Activated naive CD4-positive, alpha-beta T cell treated with anti-CD3 and anti-CD28 coated beads, Interleukin-2, amount 50 U/mL, for 72 hours (primary cell): ENCODE results near the gene SHC2. TPM values are rescaled to one million over a fixed set of nuclear protein-coding genes. Genes with fewer than 3 reads are reported as not detected.

ENCODE experiments used
- ATAC-seq, 2 donors: fragments of 150-1000 bp; cut with Tn5 transposase; 2 replicates each; pipeline ENCODE4 v1.10.0; 2021; ENCODE audit warnings: mild to moderate bottlenecking in 2 of 2, moderate library complexity in 2 of 2
- DNase-seq, 2 donors: peaks; one replicate each; pipeline ENCODE4 v3.0.0; 2021 to 2022; ENCODE audit warnings: low spot score in 2 of 2
- H3K27ac Mint-ChIP-seq, 2 donors: one replicate each; pipeline ENCODE4 v1.8.0; 2022; ENCODE audit warnings: mild to moderate bottlenecking in 2 of 2, mixed read lengths in 2 of 2
- H3K36me3 Mint-ChIP-seq, 2 donors: one replicate each; pipeline ENCODE4 v1.8.0; 2022; ENCODE audit warnings: mixed read lengths in 2 of 2
- H3K9me3 Mint-ChIP-seq, 2 donors: one replicate each; pipeline ENCODE4 v1.8.0; 2022; ENCODE audit warnings: mixed read lengths in 2 of 2
- total RNA-seq, 2 donors: library from RNA; stranded (reverse); gene quantifications; one replicate each; pipeline ENCODE4 v1.2.3, GENCODE V29; 2022

Gene SHC2
- total RNA-seq, 2 donors from 2014 or later: not detected

DNA sequence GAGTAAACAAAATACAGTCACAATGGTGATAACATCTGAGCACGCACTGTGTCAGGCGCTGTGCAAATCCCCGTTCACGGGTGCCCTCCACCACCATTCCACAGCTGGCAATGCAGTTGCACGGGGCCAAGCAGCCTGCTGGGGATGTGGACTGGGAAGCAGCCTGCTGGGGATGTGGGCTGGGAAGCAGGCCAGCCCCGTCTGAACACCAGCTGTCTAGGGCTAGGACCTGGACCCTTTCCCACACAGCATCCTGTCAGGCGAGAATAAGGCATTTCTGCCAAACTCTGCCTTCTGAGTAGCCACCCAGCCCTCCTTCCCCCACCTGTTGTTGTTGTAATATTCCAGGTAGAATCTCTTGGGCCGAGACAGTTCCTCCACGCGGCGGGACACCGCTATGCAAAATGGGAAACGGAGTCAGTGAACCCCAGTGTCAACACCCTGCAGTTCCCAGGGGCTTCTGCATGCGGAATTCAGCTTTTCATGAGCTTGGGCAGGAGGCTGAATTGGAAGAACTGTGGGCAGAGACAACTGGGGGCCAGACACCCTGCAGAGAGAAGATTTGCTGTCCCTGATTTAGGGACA, 88.4 kb downstream of the SHC2 start:
- H3K36me3 Mint-ChIP-seq: no peaks in the 10 kb centered on the region
- H3K27ac Mint-ChIP-seq: no peak overlapping the region
- no peaks in the 10 kb centered on the region for H3K9me3 Mint-ChIP-seq
- ATAC-seq (no peak), DNase-seq (peak in 1 of 2 donors; percentile 37)

- ATAC-seq (no peak), DNase-seq (peak in 1 of 2 donors; percentile 35)
- Mint-ChIP-seq H3K36me3 (no peaks in the 10 kb centered on the region), H3K27ac (no peak overlapping the region), H3K9me3 (no peaks in the 10 kb centered on the region)
Measured at GRCh38 chr19:371501-372168, 89.2 kb downstream of the SHC2 start.

- ATAC-seq: no peak
- DNase-seq: peak in 1 of 2 donors; percentile 39
- Mint-ChIP-seq H3K9me3 (no peaks in the 10 kb centered on the region), H3K36me3 (no peaks in the 10 kb centered on the region), H3K27ac (no peak overlapping the region)
Measured at GRCh38 chr19:370641-371330, 90.0 kb downstream of the SHC2 start.

- ATAC-seq (no peak), DNase-seq (peak in 1 of 2 donors; percentile 21)
- Mint-ChIP-seq H3K27ac (no peak overlapping the region), H3K36me3 (no peaks in the 10 kb centered on the region), H3K9me3 (no peaks in the 10 kb centered on the region)
Measured at GRCh38 chr19:369876-370275, 91.0 kb downstream of the SHC2 start.

- ATAC-seq: no peak
- Mint-ChIP-seq H3K9me3 (no peaks in the 10 kb centered on the region), H3K36me3 (no peaks in the 10 kb centered on the region), H3K27ac (no peak overlapping the region)
- DNase-seq: peak in 1 of 2 donors; percentile 31
Measured at GRCh38 chr19:369256-369655, 91.6 kb downstream of the SHC2 start.

DNA sequence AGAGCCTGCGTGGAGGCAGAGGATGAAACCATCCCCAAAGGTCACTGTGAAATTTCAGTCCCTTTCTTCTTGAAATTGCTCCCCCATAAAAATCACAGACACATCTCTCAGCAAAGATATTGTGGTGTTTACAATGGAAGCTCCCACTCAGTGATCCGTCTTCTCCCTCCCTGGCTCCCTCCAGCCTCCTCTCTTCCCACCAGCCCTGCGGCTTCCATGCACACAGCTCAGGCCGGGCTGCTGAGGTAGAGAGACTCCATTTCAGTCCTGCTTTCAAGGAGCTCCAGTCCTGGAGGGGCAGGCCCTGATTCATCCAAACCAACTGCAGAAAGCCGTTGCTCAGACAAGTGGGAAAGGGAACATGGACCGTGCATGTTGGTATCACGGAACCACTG, 92.2 kb downstream of the SHC2 start:
- no peak for ATAC-seq
- H3K9me3 Mint-ChIP-seq: no peaks in the 10 kb centered on the region
- no peaks in the 10 kb centered on the region for H3K36me3 Mint-ChIP-seq
- DNase-seq: no peak
- H3K27ac Mint-ChIP-seq: no peak overlapping the region

DNA sequence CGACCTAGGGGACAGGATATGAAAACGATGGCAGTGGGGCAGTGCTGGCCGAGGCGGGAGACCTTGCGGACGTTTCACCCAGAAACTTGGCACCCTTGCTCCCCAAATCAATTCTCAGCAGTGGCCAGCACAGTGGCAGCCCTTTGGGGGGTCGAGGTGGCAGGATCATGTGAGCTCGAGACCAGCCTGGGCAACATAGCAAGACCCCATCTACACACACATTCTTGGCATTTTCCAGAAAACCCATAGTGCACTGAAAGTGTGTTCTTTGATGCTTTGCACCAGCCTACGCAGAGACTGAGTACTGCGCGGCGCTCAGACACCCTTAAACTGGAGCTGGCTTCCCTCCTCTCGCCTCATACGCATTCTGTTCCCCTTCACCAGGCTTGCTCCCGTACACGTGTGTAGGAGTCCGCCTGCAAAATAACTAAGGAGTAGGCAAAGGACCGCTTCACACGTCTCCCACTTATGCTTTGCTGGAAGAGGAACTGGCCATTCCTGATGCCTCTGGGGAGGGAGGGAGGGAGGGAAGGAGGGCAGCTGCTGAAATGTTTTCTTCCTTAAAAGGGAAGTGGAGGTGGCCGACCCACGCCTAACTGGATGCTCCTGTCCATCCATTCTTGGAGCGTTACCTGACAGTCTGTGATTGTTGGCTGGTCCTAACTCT, 92.7 kb downstream of the SHC2 start:
- DNase-seq: peak in 1 of 2 donors; percentile 42
- Mint-ChIP-seq H3K36me3 (no peaks in the 10 kb centered on the region), H3K27ac (no peak overlapping the region), H3K9me3 (no peaks in the 10 kb centered on the region)
- no peak for ATAC-seq

DNA sequence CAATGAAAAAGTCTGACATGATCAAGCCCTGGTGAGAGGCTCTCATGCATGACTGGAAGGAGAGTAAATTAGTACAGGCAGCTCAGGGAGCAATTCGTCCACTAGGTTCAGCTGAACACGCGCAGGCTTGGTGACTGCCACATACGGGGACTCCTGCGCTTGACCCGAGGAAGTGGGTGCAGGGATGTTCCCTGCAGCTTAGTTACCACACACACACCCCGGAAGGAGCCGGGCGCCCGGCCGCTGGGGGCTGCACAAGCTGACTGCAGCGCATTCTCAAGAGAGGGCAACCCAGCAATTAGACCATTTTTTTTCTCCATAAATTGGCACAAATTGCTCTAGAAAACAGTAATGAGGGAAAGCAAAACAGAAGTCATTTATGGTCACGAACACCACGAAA, 93.3 kb downstream of the SHC2 start:
- peak in 1 of 2 donors; percentile 14 for DNase-seq
- Mint-ChIP-seq H3K36me3 (no peaks in the 10 kb centered on the region), H3K27ac (no peak overlapping the region), H3K9me3 (no peaks in the 10 kb centered on the region)
- ATAC-seq: no peak

DNA sequence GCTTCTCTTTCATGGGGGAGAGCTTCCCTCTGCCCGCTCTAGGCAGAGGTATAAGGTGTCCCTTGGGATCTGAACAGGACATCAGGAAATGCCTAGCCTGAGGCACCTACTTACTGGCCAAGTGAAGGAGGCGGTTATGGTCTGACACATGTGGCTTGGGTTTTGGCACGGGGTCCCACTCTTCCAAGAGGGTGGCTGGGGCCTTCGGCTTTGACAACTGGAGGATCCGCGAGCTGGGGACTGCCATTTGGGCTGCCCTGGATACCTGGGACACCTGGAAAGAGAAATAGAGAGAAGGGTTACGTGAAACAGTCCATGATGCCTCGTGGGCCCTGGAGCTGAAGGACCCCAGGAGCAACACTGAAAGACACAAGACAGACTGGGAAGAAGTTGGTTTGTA, 93.9 kb downstream of the SHC2 start:
- H3K9me3 Mint-ChIP-seq: no peaks in the 10 kb centered on the region
- no peaks in the 10 kb centered on the region for H3K36me3 Mint-ChIP-seq
- DNase-seq (peak in 1 of 2 donors; percentile 44), ATAC-seq (no peak)
- no peak overlapping the region for H3K27ac Mint-ChIP-seq

Other genes with a start within 250 kb of the SHC2 start
- under 1 TPM; 0.87 to 0.95 TPM for gene PLPP2, start 169.6 kb downstream of the SHC2 start, total RNA-seq
- 10 to 100 TPM; 22.8 to 34.3 TPM for gene MIER2, start 116.2 kb downstream of the SHC2 start, total RNA-seq
- gene C2CD4C, start 51.9 kb downstream of the SHC2 start, total RNA-seq: under 1 TPM in 1 of 2 donors, not detected in 1; 0.54 TPM
- under 1 TPM; 0.25 to 0.47 TPM for gene MADCAM1, start 35.5 kb upstream of the SHC2 start, total RNA-seq
- 10 to 100 TPM in 1 of 2 donors, 1 to 10 TPM in 1; 5.9 to 10.2 TPM for gene TPGS1, start 46.5 kb upstream of the SHC2 start, total RNA-seq
- 10 to 100 TPM; 46.3 to 59.6 TPM for gene CDC34, start 70.7 kb upstream of the SHC2 start, total RNA-seq
- gene GZMM, start 83.0 kb upstream of the SHC2 start, total RNA-seq: 10 to 100 TPM; 14.1 to 52.7 TPM
- 100 to 1,000 TPM; 170 to 194 TPM for gene BSG, start 111.6 kb upstream of the SHC2 start, total RNA-seq
- gene HCN2, start 128.8 kb upstream of the SHC2 start, total RNA-seq: under 1 TPM; 0.41 to 0.58 TPM
- gene POLRMT, start 172.5 kb upstream of the SHC2 start, total RNA-seq: 10 to 100 TPM; 47.0 to 57.7 TPM
- not detected for gene FGF22, start 178.8 kb upstream of the SHC2 start, total RNA-seq
- 10 to 100 TPM; 69.6 to 98.7 TPM for gene RNF126, start 202.2 kb upstream of the SHC2 start, total RNA-seq
- 10 to 100 TPM in 1 of 2 donors, 1 to 10 TPM in 1; 4.1 to 10.1 TPM for gene FSTL3, start 215.4 kb upstream of the SHC2 start, total RNA-seq
- gene PRSS57, start 234.4 kb upstream of the SHC2 start, total RNA-seq: not detected
- under 1 TPM in 1 of 2 donors, not detected in 1; 0.66 TPM for gene PALM, start 247.9 kb upstream of the SHC2 start, total RNA-seq